RWPE2 (cell line): Measurements from ENCODE around the gene SDHB.
A peak's percentile ranks its signal among the peaks of the same experiment; 100 is the strongest.

Source experiments
- ATAC-seq: fragments of 200-7000 bp; cut with Tn5 transposase; 3 replicates; pipeline ENCODE4 v1.9.1; 2021; ENCODE audit warnings: low read depth
- DNase-seq: peaks from one replicate; pipeline ENCODE4 v3.0.0-alpha.2; 2020; ENCODE audit warnings: low spot score
- H3K27ac ChIP-seq: fragments of 450-650 bp; 2 replicates; pipeline ENCODE4 v1.5.1; 2017; ENCODE audit warnings: mild to moderate bottlenecking; ENCODE audit not compliant: poor library complexity, severe bottlenecking
- H3K27me3 ChIP-seq: fragments of 250-450 bp; sonication (Bioruptor Pico); 2 replicates; pipeline ENCODE4 v1.5.1; 2021; ENCODE audit warnings: mild to moderate bottlenecking, moderate library complexity; ENCODE audit not compliant: insufficient read depth, poor library complexity, severe bottlenecking
- H3K36me3 ChIP-seq: fragments of 250-450 bp; sonication (Bioruptor Pico); 2 replicates; pipeline ENCODE4 v1.5.1; 2020; ENCODE audit warnings: low read depth, mild to moderate bottlenecking, moderate library complexity
- H3K4me1 ChIP-seq: fragments of 250-450 bp; sonication (Bioruptor Pico); 2 replicates; pipeline ENCODE4 v1.5.1; 2021; ENCODE audit warnings: mild to moderate bottlenecking, moderate library complexity; ENCODE audit not compliant: insufficient read depth, poor library complexity, severe bottlenecking
- H3K4me3 ChIP-seq: fragments of 250-450 bp; sonication (Bioruptor Pico); 2 replicates; pipeline ENCODE4 v1.5.1; 2021; ENCODE audit warnings: mild to moderate bottlenecking, moderate library complexity; ENCODE audit not compliant: severe bottlenecking
- H3K9me3 ChIP-seq: fragments of 250-450 bp; sonication (Bioruptor Pico); 2 replicates; pipeline ENCODE4 v1.5.1; 2021; ENCODE audit warnings: mild to moderate bottlenecking, moderate library complexity; ENCODE audit not compliant: severe bottlenecking
- TF ChIP-seq, protein P1 (sequence below): fragments of 450-650 bp; IDR thresholded peaks from one replicate; pipeline ENCODE4 v1.5.1; 2017; ENCODE audit warnings: mild to moderate bottlenecking, moderate library complexity; ENCODE audit not compliant: poor library complexity, severe bottlenecking

Gene SDHB

DNA sequence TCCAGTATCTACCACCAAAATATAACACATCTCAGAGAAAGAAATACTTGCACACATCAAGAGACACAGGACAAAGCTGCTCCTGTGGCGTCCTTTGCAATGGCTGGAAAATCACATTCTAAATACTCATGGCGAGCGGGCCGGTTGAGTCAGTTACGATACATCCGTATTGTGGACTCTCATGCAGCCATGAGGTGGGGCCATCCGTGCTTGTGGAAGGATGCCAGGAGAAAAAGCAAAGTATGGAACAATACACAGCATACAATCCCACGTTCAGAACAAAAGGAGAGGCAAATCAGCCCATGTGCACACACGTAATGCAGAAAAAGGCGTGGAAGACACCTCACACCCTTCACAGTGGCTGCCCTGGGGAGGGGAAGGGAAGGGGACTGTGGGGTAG is 55.2 kb downstream of the SDHB start:
- Histone ChIP-seq H3K9me3 (no peaks in the 10 kb centered on the region), H3K36me3 (peaks cover 34% of the 10 kb centered on the region), H3K27me3 (no peaks in the 10 kb centered on the region), H3K4me3 (no peak overlapping the region), H3K27ac (no peak overlapping the region), H3K4me1 (no peaks in the 10 kb centered on the region)
- ATAC-seq, result no peak
- TF ChIP-seq, protein P1, sequence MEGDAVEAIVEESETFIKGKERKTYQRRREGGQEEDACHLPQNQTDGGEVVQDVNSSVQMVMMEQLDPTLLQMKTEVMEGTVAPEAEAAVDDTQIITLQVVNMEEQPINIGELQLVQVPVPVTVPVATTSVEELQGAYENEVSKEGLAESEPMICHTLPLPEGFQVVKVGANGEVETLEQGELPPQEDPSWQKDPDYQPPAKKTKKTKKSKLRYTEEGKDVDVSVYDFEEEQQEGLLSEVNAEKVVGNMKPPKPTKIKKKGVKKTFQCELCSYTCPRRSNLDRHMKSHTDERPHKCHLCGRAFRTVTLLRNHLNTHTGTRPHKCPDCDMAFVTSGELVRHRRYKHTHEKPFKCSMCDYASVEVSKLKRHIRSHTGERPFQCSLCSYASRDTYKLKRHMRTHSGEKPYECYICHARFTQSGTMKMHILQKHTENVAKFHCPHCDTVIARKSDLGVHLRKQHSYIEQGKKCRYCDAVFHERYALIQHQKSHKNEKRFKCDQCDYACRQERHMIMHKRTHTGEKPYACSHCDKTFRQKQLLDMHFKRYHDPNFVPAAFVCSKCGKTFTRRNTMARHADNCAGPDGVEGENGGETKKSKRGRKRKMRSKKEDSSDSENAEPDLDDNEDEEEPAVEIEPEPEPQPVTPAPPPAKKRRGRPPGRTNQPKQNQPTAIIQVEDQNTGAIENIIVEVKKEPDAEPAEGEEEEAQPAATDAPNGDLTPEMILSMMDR, result no peak
- no peak for DNase-seq

DNA sequence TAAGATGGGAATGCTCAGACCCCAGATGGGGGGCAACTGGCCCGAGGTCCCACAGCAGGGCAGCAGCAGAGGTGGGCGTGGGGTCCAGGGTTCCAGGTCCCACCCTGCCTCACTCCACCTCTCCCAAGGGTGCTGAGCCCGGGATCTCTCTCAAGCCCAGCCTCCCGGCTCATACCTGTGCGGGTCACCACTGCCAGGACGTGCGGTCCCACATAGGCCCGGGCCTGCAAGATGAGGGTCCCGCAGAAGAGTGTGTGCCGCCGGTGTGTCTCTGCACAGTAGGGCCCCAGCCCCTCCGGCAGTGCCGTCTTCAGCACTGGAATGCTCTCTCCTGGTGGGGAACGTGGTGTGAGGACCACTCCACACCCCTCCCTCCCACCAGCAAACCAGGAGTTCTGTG is 57.0 kb downstream of the SDHB start:
- Histone ChIP-seq H3K4me3 (no peak overlapping the region), H3K4me1 (no peaks in the 10 kb centered on the region), H3K9me3 (no peaks in the 10 kb centered on the region), H3K27me3 (no peaks in the 10 kb centered on the region), H3K36me3 (peaks cover 19% of the 10 kb centered on the region), H3K27ac (no peak overlapping the region)
- ATAC-seq, result no peak
- DNase-seq, result peak; percentile 52
- TF ChIP-seq, protein P1, result no peak

DNA sequence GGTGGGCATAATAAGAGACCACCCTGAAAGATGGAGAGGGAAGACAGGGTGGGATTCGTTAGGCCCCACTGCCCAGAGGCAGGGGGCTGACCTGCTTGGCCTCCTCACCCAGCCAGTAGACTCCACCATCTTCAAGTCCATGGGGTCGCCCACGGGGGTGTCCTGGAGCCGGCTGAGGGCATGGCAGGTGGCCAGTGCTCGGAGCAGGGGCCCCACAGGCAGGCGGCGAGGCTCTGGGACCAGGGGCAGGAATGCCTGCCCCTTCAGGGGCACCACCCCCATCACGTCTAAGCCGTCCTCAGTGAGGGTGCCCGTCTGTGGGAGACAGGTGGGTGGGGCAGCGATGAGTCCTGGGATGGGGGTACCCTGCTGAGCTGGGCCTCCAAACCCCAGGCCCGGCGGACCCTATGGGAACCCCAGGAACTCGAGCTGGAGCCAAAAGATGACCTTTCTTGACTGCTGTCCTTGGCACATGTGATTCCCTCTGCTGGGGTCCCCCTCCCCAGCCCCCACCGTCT is 60.3 kb downstream of the SDHB start:
- no peak for ATAC-seq
- H3K4me3 ChIP-seq, result no peak overlapping the region
- no peaks in the 10 kb centered on the region for H3K27me3 ChIP-seq
- H3K9me3 ChIP-seq, result no peaks in the 10 kb centered on the region
- no peak overlapping the region for H3K27ac ChIP-seq
- peaks cover 7% of the 10 kb centered on the region for H3K36me3 ChIP-seq
- peak; percentile 55 for DNase-seq
- no peaks in the 10 kb centered on the region for H3K4me1 ChIP-seq
- TF ChIP-seq, protein P1, result no peak

DNA sequence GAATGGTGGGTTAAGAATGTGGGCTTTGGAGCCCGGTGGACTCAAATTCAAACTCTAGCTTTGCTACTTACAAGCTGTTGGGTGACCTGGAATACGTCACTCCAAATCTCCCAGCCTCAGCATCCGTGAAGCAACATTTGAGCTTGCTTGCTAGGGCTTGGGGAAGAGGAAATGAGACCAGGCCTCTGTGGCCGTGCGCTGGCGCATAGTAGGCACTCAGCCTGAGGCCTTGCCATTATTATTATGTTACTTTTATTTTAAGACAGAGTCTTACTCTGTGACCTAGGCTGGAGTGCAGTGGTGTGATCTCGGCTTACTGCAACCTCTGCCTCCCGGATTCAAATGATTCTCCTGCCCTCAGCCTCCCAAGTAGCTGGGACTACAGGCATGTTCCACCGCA is 61.2 kb downstream of the SDHB start:
- ATAC-seq, result no peak
- TF ChIP-seq, protein P1, result no peak
- no peak for DNase-seq
- Histone ChIP-seq H3K27ac (no peak overlapping the region), H3K27me3 (no peaks in the 10 kb centered on the region), H3K9me3 (no peaks in the 10 kb centered on the region), H3K36me3 (no peaks in the 10 kb centered on the region; the same call in 1 of the 2 replicates), H3K4me1 (no peaks in the 10 kb centered on the region), H3K4me3 (no peak overlapping the region)

DNA sequence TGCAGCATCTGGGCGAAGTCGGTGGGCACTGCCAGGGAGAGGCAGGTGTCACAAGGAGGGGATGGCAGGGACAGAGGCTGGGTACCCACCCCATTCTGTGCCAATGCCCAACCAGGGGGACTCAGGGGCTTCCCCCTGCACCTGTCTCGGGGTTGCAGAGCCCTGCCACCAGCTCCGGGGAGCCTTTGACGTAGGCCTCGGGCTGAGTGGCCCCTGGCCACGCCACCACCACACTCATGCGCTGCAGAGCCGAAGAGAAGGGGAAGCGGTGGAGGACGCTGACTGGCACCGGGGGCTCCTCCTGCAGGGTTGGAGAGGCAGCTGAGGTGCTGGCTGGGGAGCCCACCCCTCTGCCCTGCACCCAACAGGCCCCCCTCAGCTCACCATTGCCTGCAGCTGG is 61.7 kb downstream of the SDHB start:
- Histone ChIP-seq H3K4me1 (no peaks in the 10 kb centered on the region), H3K27me3 (no peaks in the 10 kb centered on the region), H3K9me3 (no peaks in the 10 kb centered on the region), H3K27ac (no peak overlapping the region), H3K36me3 (no peaks in the 10 kb centered on the region; the same call in 1 of the 2 replicates), H3K4me3 (no peak overlapping the region)
- DNase-seq (peak; percentile 56), ATAC-seq (no peak)
- TF ChIP-seq, protein P1, result no peak
